ENCODE data around the gene MYOF. TPM values are rescaled to one million over a fixed set of nuclear protein-coding genes. Genes with fewer than 3 reads are reported as not detected.
"Not testable (repeated sequence)": the region's sequence is repeated elsewhere in the genome, so short reads cannot be mapped to it uniquely, and the experiment has no call there.

The MYOF gene
- total RNA-seq, 2 experiments from 2014 or later: 10.4 to 10.5 TPM

- Mint-ChIP-seq H3K36me3 (ENCODE audit: low read depth) (no peaks in the 10 kb centered on the region), H3K4me1 (ENCODE audit: low read depth) (peaks cover 13% of the 10 kb centered on the region), H3K4me3 (no peak overlapping the region), H3K27ac (no peak overlapping the region), H3K27me3 (ENCODE audit: low read depth) (no peaks in the 10 kb centered on the region), H3K9me3 (no peaks in the 10 kb centered on the region)
- CTCF ChIA-PET: interaction anchor here (0.5 to 3.2 kb wide), 6 partner anchors 12 to 458 kb away, joined by 3 to 19 read pairs (median 4); no protein-coding TSS in a partner anchor
- intact Hi-C loops (cut with micrococcal nuclease): no loop called here
- no peak for DNase-seq
Observed at GRCh38 chr10:93475227-93475626, 6.9 kb downstream of the MYOF start.

- no peaks in the 10 kb centered on the region for H3K9me3 Mint-ChIP-seq
- CTCF ChIA-PET: interaction anchor here (0.7 to 3.7 kb wide), 3 partner anchors 8 to 121 kb away, joined by 4 to 20 read pairs (median 19); partner anchors contain the start of gene MYOF
- H3K4me1 Mint-ChIP-seq (ENCODE audit: low read depth): peaks cover 12% of the 10 kb centered on the region
- H3K27ac Mint-ChIP-seq: no peak overlapping the region
- H3K36me3 Mint-ChIP-seq (ENCODE audit: low read depth): no peaks in the 10 kb centered on the region
- DNase-seq: no peak
- no peak overlapping the region for H3K4me3 Mint-ChIP-seq
- H3K27me3 Mint-ChIP-seq (ENCODE audit: low read depth): no peaks in the 10 kb centered on the region
- intact Hi-C loops (cut with micrococcal nuclease): no loop called here
Observed at GRCh38 chr10:93473804-93474472, 8.2 kb downstream of the MYOF start.

- H3K36me3 Mint-ChIP-seq (ENCODE audit: low read depth): no peaks in the 10 kb centered on the region
- no peak for DNase-seq
- peaks cover 18% of the 10 kb centered on the region for H3K4me1 Mint-ChIP-seq (ENCODE audit: low read depth)
- no peak overlapping the region for H3K4me3 Mint-ChIP-seq
- intact Hi-C loops (cut with micrococcal nuclease): no loop called here
- no peaks in the 10 kb centered on the region for H3K9me3 Mint-ChIP-seq
- no peaks in the 10 kb centered on the region for H3K27me3 Mint-ChIP-seq (ENCODE audit: low read depth)
- H3K27ac Mint-ChIP-seq: no peak overlapping the region
- CTCF ChIA-PET: interaction anchor here (0.7 to 3.7 kb wide), 4 partner anchors 9 to 120 kb away, joined by 4 to 20 read pairs (median 12); partner anchors contain the start of gene MYOF
Observed at GRCh38 chr10:93473161-93473560, 9.0 kb downstream of the MYOF start.

- intact Hi-C loops (cut with micrococcal nuclease): loop anchor here (1.0 kb wide), 1 partner anchor 10 kb away; no protein-coding TSS in a partner anchor
- Mint-ChIP-seq H3K9me3 (no peaks in the 10 kb centered on the region), H3K4me3 (no peak overlapping the region), H3K4me1 (ENCODE audit: low read depth) (peaks cover 18% of the 10 kb centered on the region), H3K36me3 (ENCODE audit: low read depth) (no peaks in the 10 kb centered on the region), H3K27me3 (ENCODE audit: low read depth) (no peaks in the 10 kb centered on the region), H3K27ac (no peak overlapping the region)
- DNase-seq: peak; percentile 18
- CTCF ChIA-PET: interaction anchor here (0.5 to 3.7 kb wide), 4 partner anchors 9 to 207 kb away, joined by 3 to 20 read pairs (median 6); partner anchors contain the start of gene MYOF
Observed at GRCh38 chr10:93471110-93471651, 11.0 kb downstream of the MYOF start.

GRCh38 chr10:93469454-93469853 lies 12.7 kb downstream of the MYOF start:
- DNase-seq: no peak
- intact Hi-C loops (cut with micrococcal nuclease): no loop called here
- Mint-ChIP-seq H3K27ac (no peak overlapping the region), H3K9me3 (no peaks in the 10 kb centered on the region), H3K4me3 (no peak overlapping the region), H3K36me3 (ENCODE audit: low read depth) (no peaks in the 10 kb centered on the region), H3K27me3 (ENCODE audit: low read depth) (no peaks in the 10 kb centered on the region), H3K4me1 (ENCODE audit: low read depth) (peaks cover 18% of the 10 kb centered on the region)
- CTCF ChIA-PET: interaction anchor here (1.4 to 2.1 kb wide), 2 partner anchors 13 to 94 kb away, joined by 3 to 6 read pairs; no protein-coding TSS in a partner anchor

- Mint-ChIP-seq H3K9me3 (no peaks in the 10 kb centered on the region), H3K27me3 (ENCODE audit: low read depth) (no peaks in the 10 kb centered on the region), H3K27ac (no peak overlapping the region), H3K4me3 (no peak overlapping the region), H3K4me1 (ENCODE audit: low read depth) (peaks cover 22% of the 10 kb centered on the region), H3K36me3 (ENCODE audit: low read depth) (no peaks in the 10 kb centered on the region)
- CTCF ChIA-PET: interaction anchor here (1.4 to 2.1 kb wide), 2 partner anchors 14 to 93 kb away, joined by 3 to 6 read pairs; no protein-coding TSS in a partner anchor
- DNase-seq: no peak
- intact Hi-C loops (cut with micrococcal nuclease): no loop called here
Observed at GRCh38 chr10:93468461-93469213, 13.5 kb downstream of the MYOF start.

- H3K27ac Mint-ChIP-seq: not testable (repeated sequence)
- CTCF ChIA-PET: interaction anchor here (0.6 to 2.1 kb wide), 3 partner anchors 15 to 92 kb away, joined by 3 to 6 read pairs (median 3); no protein-coding TSS in a partner anchor
Observed at GRCh38 chr10:93467635-93468034, 14.5 kb downstream of the MYOF start.

GRCh38 chr10:93465806-93466675 lies 16.1 kb downstream of the MYOF start:
- H3K4me3 Mint-ChIP-seq: no peak overlapping the region
- no peaks in the 10 kb centered on the region for H3K9me3 Mint-ChIP-seq
- H3K4me1 Mint-ChIP-seq (ENCODE audit: low read depth): peaks cover 26% of the 10 kb centered on the region
- H3K36me3 Mint-ChIP-seq (ENCODE audit: low read depth): no peaks in the 10 kb centered on the region
- no peaks in the 10 kb centered on the region for H3K27me3 Mint-ChIP-seq (ENCODE audit: low read depth)
- CTCF ChIA-PET: interaction anchor here (0.7 to 1.7 kb wide), 2 partner anchors 16 to 90 kb away, joined by 3 to 5 read pairs; partner anchors contain the start of gene MYOF
- intact Hi-C loops (cut with micrococcal nuclease): no loop called here
- no peak overlapping the region for H3K27ac Mint-ChIP-seq
- no peak for DNase-seq

More at GRCh38 chr10:93467635-93468034, 14.5 kb downstream of the MYOF start:
- intact Hi-C loops (cut with micrococcal nuclease); H3K9me3 Mint-ChIP-seq; H3K36me3 Mint-ChIP-seq (ENCODE audit: low read depth); DNase-seq; H3K27me3 Mint-ChIP-seq (ENCODE audit: low read depth); H3K4me3 Mint-ChIP-seq: not testable (repeated sequence)
- peaks cover 27% of the 10 kb centered on the region for H3K4me1 Mint-ChIP-seq (ENCODE audit: low read depth)

- Mint-ChIP-seq H3K4me3 (no peak overlapping the region), H3K4me1 (ENCODE audit: low read depth) (peaks cover 21% of the 10 kb centered on the region), H3K36me3 (ENCODE audit: low read depth) (no peaks in the 10 kb centered on the region), H3K27me3 (ENCODE audit: low read depth) (no peaks in the 10 kb centered on the region), H3K27ac (no peak overlapping the region), H3K9me3 (no peaks in the 10 kb centered on the region)
- intact Hi-C loops (cut with micrococcal nuclease): no loop called here
- CTCF ChIA-PET: interaction anchor here (0.7 to 1.7 kb wide), 5 partner anchors 17 to 89 kb away, joined by 3 to 5 read pairs (median 3); partner anchors contain the start of gene MYOF
- no peak for DNase-seq
Observed at GRCh38 chr10:93464776-93465388, 17.3 kb downstream of the MYOF start.

- intact Hi-C loops (cut with micrococcal nuclease): no loop called here
- no peak overlapping the region for H3K4me3 Mint-ChIP-seq
- no peaks in the 10 kb centered on the region for H3K36me3 Mint-ChIP-seq (ENCODE audit: low read depth)
- no peaks in the 10 kb centered on the region for H3K9me3 Mint-ChIP-seq
- no peak overlapping the region for H3K27ac Mint-ChIP-seq
- peaks cover 20% of the 10 kb centered on the region for H3K4me1 Mint-ChIP-seq (ENCODE audit: low read depth)
- H3K27me3 Mint-ChIP-seq (ENCODE audit: low read depth): no peaks in the 10 kb centered on the region
- CTCF ChIA-PET: interaction anchor here (0.7 to 1.5 kb wide), 5 partner anchors 18 to 84 kb away, joined by 3 to 5 read pairs (median 3); partner anchors contain the start of gene MYOF
- no peak for DNase-seq
Observed at GRCh38 chr10:93463723-93464476, 18.2 kb downstream of the MYOF start.

Data from activated naive CD4-positive, alpha-beta T cell treated with anti-CD3 and anti-CD28 coated beads for 36 hours (primary cell).